Measurements from ENCODE around the gene PRKCA. TPM values are rescaled to one million over a fixed set of nuclear protein-coding genes. Genes with fewer than 3 reads are reported as not detected.

Gene PRKCA
- total and polyA plus RNA-seq, 9 of the 15 experiments (the other 6 are each of a cell fraction or from before 2014, with no cell fraction given) = 3.2 to 33.0 (median 17.8) TPM

DNA sequence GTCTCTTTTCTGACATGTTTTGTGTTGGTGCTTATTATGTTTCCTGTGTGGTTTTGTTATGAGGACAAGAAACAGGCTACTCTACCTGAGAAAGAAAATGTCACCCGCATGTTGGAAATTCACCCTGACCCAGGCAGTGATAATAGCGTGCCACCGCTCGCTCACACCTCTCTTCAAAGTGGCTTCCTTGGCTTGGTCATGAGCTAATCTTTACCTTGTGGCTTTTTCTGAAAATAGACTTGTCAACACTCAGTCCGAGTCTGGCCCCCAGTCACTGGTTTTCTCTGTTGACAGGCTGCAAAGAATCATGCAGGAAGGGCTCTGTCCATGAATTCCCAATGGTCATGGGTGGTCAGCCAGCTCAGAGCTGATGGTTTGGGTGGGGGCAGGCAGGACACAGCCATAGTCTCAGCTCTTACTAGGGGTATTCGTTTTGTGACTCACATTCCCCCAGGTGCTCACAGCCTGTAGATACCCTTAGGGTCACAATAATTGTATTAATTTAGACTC lies 411.2 kb downstream of the PRKCA start:
- FAIRE-seq (no peak), DNase-seq (ENCODE audit: extremely low read depth in 1 of 4, low spot score in 3 of 4) (no peak), ATAC-seq (no peak)
- Histone ChIP-seq H3K27me3 (ENCODE audit: control insufficient read depth in 2 of 2, insufficient read depth in 2 of 2, low read length in 2 of 2) (no peaks in the 10 kb centered on the region), H3K4me3 (no peak overlapping the region), H3K9ac (ENCODE audit: insufficient read depth in 1 of 2, low read depth in 2 of 2, low read length in 2 of 2) (no peak overlapping the region), H3K9me1 (ENCODE audit: control insufficient read depth, insufficient read depth, low read length) (no peaks in the 10 kb centered on the region), H4K20me1 (replicated peaks; ENCODE audit: control insufficient read depth, insufficient read depth, low read length) (no peaks in the 10 kb centered on the region), H3K4me1 (replicated peaks in 1 of 2; ENCODE audit: control insufficient read depth in 2 of 2, insufficient read depth in 2 of 2, low read length in 2 of 2) (no peaks in the 10 kb centered on the region), H3K36me3 (ENCODE audit: control insufficient read depth, insufficient read depth, low read length) (no peaks in the 10 kb centered on the region; the same call in 2 of the 3 replicates), H3K4me2 (ENCODE audit: insufficient read depth, low read length) (no peak overlapping the region), H3K79me2 (ENCODE audit: control insufficient read depth, insufficient read depth, low read length) (no peaks in the 10 kb centered on the region), H2AFZ (ENCODE audit: low read depth, low read length) (no peak overlapping the region), H3K27ac (ENCODE audit: extremely low read depth, low read depth, low read length) (no peak overlapping the region), H3K9me3 (replicated peaks; ENCODE audit: control insufficient read depth, insufficient read depth, low read depth, low read length) (no peaks in the 10 kb centered on the region)
- POLR2A ChIA-PET = no interaction called here
- in situ Hi-C loops (cut with MboI) = no loop called here
- CTCF ChIA-PET (ENCODE audit: low intra/inter-chr PET ratio) = interaction anchor here (0.7 kb wide), 1 partner anchor 191 kb away, joined by 3 read pairs; no protein-coding TSS in a partner anchor
- WGBS (ENCODE audit: insufficient coverage, low coverage, missing lambda C conversion rate) = 50% methylated on average over 6 of the region's 6 CpGs
- BruUV-seq (replicated peaks) = no TSS peak
- intact Hi-C loops (cut with micrococcal nuclease) = loop anchor here (2.0 kb wide), 1 partner anchor 445 kb away; no protein-coding TSS in a partner anchor
- TF ChIP-seq NRF1 (conservative IDR thresholded peaks at IDR 0.05 in 1 of 2, IDR thresholded peaks at IDR 0.05 in 1 of 2) (no peak), HDGF (IDR thresholded peaks at IDR 0.05) (no peak), RNF2 (IDR thresholded peaks at IDR 0.05) (no peak), CBX1 (IDR thresholded peaks at IDR 0.05; ENCODE audit: low read depth) (no peak), MAZ (CRISPR knock-in tag; conservative IDR thresholded peaks at IDR 0.05 in 1 of 2, IDR thresholded peaks at IDR 0.05 in 1 of 2) (no peak)
- TF ChIP-seq, protein P1, sequence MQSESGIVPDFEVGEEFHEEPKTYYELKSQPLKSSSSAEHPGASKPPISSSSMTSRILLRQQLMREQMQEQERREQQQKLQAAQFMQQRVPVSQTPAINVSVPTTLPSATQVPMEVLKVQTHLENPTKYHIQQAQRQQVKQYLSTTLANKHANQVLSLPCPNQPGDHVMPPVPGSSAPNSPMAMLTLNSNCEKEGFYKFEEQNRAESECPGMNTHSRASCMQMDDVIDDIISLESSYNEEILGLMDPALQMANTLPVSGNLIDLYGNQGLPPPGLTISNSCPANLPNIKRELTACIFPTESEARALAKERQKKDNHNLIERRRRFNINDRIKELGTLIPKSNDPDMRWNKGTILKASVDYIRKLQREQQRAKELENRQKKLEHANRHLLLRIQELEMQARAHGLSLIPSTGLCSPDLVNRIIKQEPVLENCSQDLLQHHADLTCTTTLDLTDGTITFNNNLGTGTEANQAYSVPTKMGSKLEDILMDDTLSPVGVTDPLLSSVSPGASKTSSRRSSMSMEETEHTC (IDR thresholded peaks at IDR 0.05) = no peak

Data from K562 (cell line).